HepG2 (cell line): ENCODE data around the gene TMEM270. TPM values are rescaled to one million over a fixed set of nuclear protein-coding genes. Genes with fewer than 3 reads are reported as not detected.

Experiments
- CHD2 ChIP-seq: IDR thresholded peaks from 2 replicates; pipeline ENCODE4 v1.6.1; 2011; ENCODE audit warnings: low read depth, low read length, improper control_type of control experiment
- KLF16 ChIP-seq, 2 experiments: sonication (generic) in 1 of 2; formaldehyde crosslinking in 1 of 2; IDR thresholded peaks; 2 replicates each; pipeline versions ENCODE4 v1.6.1 to v1.8.0; 2016 to 2023; ENCODE audit warnings: missing genetic modification reagents in 2 of 2, missing compliant biosample characterization in 1 of 2
- NCOA5 ChIP-seq: sonication (generic); formaldehyde crosslinking; IDR thresholded peaks from 2 replicates; pipeline ENCODE4 v1.4.0; 2020; ENCODE audit warnings: missing genetic modification reagents
- NONO ChIP-seq, 2 experiments: fragments of 450-650 bp in 1 of 2; sonication (generic) in 1 of 2; formaldehyde crosslinking in 1 of 2; IDR thresholded peaks in 1 of 2; conservative IDR thresholded peaks in 1 of 2; 2 replicates each; pipeline versions ENCODE4 v1.6.1 to v1.8.0; 2017 to 2022; ENCODE audit warnings: mild to moderate bottlenecking in 1 of 2, missing genetic modification reagents in 1 of 2, moderate library complexity in 1 of 2
- NRL ChIP-seq: sonication (generic); formaldehyde crosslinking; IDR thresholded peaks from 2 replicates; pipeline ENCODE4 v1.5.0; 2020; ENCODE audit warnings: missing genetic modification reagents, mild to moderate bottlenecking, moderate library complexity, borderline replicate concordance
- PHF21A ChIP-seq: sonication (generic); formaldehyde crosslinking; IDR thresholded peaks from 2 replicates; pipeline ENCODE4 v1.5.0; 2020; ENCODE audit warnings: mild to moderate bottlenecking, missing genetic modification reagents
- TBX2 ChIP-seq: sonication (generic); formaldehyde crosslinking; IDR thresholded peaks from 2 replicates; pipeline ENCODE4 v1.5.0; 2020; ENCODE audit warnings: missing genetic modification reagents, mild to moderate bottlenecking, borderline replicate concordance
- ZNF3 ChIP-seq: IDR thresholded peaks from 2 replicates; pipeline ENCODE4 v1.7.0; 2017; ENCODE audit warnings: inconsistent platforms
- ZNF350 ChIP-seq: sonication (generic); formaldehyde crosslinking; IDR thresholded peaks from 2 replicates; pipeline ENCODE4 v1.4.0; 2020; ENCODE audit warnings: mild to moderate bottlenecking, low read depth, missing genetic modification reagents, borderline replicate concordance
- ZNF550 ChIP-seq: sonication (generic); formaldehyde crosslinking; IDR thresholded peaks from 2 replicates; pipeline ENCODE4 v1.4.0; 2020; ENCODE audit warnings: mild to moderate bottlenecking, missing genetic modification reagents, borderline replicate concordance
- ZNF773 ChIP-seq: sonication (generic); formaldehyde crosslinking; IDR thresholded peaks from 2 replicates; pipeline ENCODE4 v1.4.0; 2020; ENCODE audit warnings: missing genetic modification reagents, borderline replicate concordance
- polyA plus RNA-seq, 8 experiments: library from polyadenylated mRNA; depleted of rRNA in 3 of 8; stranded (reverse) in 7 of 8; unstranded in 1 of 8; fragments of >200 nt; fragmentation: Illumina TruSeq in 4 of 8; extraction: Trizol in 4 of 8; gene quantifications; 2 replicates each; pipeline versions ENCODE4 v1.2.1 to v1.2.3, GENCODE V29; 2011 to 2016; ENCODE audit warnings: low read depth in 4 of 8, missing spikeins in 1 of 8, mixed read lengths in 1 of 8; ENCODE audit not compliant: insufficient read depth in 1 of 8
- total RNA-seq, 5 experiments: library from RNA; depleted of rRNA; stranded (reverse); fragments of >200 nt; fragmentation: Illumina TruSeq; extraction: Trizol; gene quantifications; 2 replicates each; pipeline ENCODE4 v1.2.3, GENCODE V29; 2016; ENCODE audit warnings: low read depth in 1 of 5
- TF ChIP-seq, protein P1 (sequence below): sonication (generic); formaldehyde crosslinking; IDR thresholded peaks from 2 replicates; pipeline ENCODE4 v1.4.0; 2020; ENCODE audit warnings: mild to moderate bottlenecking, missing genetic modification reagents, borderline replicate concordance
- TF ChIP-seq, protein P2 (sequence below): sonication (generic); formaldehyde crosslinking; IDR thresholded peaks from 2 replicates; pipeline ENCODE4 v1.4.0; 2020; ENCODE audit warnings: missing genetic modification reagents
- TF ChIP-seq, protein P3 (sequence below): IDR thresholded peaks from 2 replicates; pipeline ENCODE4 v1.6.1; 2016; ENCODE audit warnings: low read depth
- TF ChIP-seq, protein P4 (sequence below): sonication (generic); formaldehyde crosslinking; IDR thresholded peaks from 2 replicates; pipeline ENCODE4 v1.8.1; 2023; ENCODE audit warnings: mild to moderate bottlenecking, missing genetic modification reagents
- TF ChIP-seq, protein P5 (sequence below): sonication (generic); formaldehyde crosslinking; IDR thresholded peaks from one replicate; pipeline ENCODE4 v1.5.1; 2020; ENCODE audit warnings: mild to moderate bottlenecking, missing genetic modification reagents; ENCODE audit errors: not compliant biosample characterization

TMEM270 gene
- total and polyA plus RNA-seq, 2 of the 13 experiments (the other 11 are each of a cell fraction or from before 2014, with no cell fraction given) = not detected

DNA sequence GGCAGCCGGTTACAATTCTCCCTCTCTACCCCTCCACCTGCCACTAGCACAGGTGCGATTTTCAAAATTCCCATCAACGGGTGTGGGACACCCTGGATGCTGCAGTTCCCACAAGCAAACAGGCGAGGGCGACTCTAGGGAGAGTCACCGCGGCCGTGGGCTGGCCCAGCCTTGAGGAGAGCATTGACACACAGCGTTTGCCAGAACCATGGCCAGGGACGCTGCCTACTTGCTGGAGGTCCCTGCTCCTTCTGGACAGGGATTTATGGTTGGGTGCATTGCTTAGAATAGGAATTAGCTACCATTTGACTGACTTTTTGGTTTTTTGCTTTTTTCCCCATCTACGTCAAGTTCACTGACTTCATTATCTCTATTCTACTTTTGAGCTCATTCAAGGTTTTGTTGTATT is 49.2 kb upstream of the TMEM270 start (continued):
- TF ChIP-seq NRL (no peak), CHD2 (no peak), ZNF550 (CRISPR knock-in tag) (no peak), NONO (IDR thresholded peaks at IDR 0.05) (no peak), NONO (CRISPR knock-in tag; conservative IDR thresholded peaks at IDR 0.05) (0 out of 2 replicates have a peak, but pooled peaks have one; percentile 34), TBX2 (CRISPR knock-in tag) (no peak), ZNF350 (no peak), ZNF3 (no peak), PHF21A (CRISPR knock-in tag) (0 out of 2 replicates have a peak, but pooled peaks have one; percentile 20), NCOA5 (no peak), ZNF773 (CRISPR knock-in tag) (no peak), KLF16 (CRISPR knock-in tag; IDR thresholded peaks at IDR 0.05) (no peak)
- TF ChIP-seq, protein P1, sequence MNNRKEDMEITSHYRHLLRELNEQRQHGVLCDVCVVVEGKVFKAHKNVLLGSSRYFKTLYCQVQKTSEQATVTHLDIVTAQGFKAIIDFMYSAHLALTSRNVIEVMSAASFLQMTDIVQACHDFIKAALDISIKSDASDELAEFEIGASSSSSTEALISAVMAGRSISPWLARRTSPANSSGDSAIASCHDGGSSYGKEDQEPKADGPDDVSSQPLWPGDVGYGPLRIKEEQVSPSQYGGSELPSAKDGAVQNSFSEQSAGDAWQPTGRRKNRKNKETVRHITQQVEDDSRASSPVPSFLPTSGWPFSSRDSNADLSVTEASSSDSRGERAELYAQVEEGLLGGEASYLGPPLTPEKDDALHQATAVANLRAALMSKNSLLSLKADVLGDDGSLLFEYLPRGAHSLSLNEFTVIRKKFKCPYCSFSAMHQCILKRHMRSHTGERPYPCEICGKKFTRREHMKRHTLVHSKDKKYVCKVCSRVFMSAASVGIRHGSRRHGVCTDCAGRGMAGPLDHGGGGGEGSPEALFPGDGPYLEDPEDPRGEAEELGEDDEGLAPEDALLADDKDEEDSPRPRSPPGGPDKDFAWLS (CRISPR knock-in tag) = no peak
- TF ChIP-seq, protein P2, sequence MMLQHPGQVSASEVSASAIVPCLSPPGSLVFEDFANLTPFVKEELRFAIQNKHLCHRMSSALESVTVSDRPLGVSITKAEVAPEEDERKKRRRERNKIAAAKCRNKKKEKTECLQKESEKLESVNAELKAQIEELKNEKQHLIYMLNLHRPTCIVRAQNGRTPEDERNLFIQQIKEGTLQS = no peak
- TF ChIP-seq, protein P3, sequence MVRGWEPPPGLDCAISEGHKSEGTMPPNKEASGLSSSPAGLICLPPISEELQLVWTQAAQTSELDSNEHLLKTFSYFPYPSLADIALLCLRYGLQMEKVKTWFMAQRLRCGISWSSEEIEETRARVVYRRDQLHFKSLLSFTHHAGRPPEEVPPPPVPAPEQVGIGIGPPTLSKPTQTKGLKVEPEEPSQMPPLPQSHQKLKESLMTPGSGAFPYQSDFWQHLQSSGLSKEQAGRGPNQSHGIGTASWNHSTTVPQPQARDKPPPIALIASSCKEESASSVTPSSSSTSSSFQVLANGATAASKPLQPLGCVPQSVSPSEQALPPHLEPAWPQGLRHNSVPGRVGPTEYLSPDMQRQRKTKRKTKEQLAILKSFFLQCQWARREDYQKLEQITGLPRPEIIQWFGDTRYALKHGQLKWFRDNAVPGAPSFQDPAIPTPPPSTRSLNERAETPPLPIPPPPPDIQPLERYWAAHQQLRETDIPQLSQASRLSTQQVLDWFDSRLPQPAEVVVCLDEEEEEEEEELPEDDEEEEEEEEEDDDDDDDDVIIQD (CRISPR knock-in tag) = no peak
- TF ChIP-seq, protein P4, sequence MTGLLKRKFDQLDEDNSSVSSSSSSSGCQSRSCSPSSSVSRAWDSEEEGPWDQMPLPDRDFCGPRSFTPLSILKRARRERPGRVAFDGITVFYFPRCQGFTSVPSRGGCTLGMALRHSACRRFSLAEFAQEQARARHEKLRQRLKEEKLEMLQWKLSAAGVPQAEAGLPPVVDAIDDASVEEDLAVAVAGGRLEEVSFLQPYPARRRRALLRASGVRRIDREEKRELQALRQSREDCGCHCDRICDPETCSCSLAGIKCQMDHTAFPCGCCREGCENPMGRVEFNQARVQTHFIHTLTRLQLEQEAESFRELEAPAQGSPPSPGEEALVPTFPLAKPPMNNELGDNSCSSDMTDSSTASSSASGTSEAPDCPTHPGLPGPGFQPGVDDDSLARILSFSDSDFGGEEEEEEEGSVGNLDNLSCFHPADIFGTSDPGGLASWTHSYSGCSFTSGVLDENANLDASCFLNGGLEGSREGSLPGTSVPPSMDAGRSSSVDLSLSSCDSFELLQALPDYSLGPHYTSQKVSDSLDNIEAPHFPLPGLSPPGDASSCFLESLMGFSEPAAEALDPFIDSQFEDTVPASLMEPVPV = no peak
- TF ChIP-seq, protein P5, sequence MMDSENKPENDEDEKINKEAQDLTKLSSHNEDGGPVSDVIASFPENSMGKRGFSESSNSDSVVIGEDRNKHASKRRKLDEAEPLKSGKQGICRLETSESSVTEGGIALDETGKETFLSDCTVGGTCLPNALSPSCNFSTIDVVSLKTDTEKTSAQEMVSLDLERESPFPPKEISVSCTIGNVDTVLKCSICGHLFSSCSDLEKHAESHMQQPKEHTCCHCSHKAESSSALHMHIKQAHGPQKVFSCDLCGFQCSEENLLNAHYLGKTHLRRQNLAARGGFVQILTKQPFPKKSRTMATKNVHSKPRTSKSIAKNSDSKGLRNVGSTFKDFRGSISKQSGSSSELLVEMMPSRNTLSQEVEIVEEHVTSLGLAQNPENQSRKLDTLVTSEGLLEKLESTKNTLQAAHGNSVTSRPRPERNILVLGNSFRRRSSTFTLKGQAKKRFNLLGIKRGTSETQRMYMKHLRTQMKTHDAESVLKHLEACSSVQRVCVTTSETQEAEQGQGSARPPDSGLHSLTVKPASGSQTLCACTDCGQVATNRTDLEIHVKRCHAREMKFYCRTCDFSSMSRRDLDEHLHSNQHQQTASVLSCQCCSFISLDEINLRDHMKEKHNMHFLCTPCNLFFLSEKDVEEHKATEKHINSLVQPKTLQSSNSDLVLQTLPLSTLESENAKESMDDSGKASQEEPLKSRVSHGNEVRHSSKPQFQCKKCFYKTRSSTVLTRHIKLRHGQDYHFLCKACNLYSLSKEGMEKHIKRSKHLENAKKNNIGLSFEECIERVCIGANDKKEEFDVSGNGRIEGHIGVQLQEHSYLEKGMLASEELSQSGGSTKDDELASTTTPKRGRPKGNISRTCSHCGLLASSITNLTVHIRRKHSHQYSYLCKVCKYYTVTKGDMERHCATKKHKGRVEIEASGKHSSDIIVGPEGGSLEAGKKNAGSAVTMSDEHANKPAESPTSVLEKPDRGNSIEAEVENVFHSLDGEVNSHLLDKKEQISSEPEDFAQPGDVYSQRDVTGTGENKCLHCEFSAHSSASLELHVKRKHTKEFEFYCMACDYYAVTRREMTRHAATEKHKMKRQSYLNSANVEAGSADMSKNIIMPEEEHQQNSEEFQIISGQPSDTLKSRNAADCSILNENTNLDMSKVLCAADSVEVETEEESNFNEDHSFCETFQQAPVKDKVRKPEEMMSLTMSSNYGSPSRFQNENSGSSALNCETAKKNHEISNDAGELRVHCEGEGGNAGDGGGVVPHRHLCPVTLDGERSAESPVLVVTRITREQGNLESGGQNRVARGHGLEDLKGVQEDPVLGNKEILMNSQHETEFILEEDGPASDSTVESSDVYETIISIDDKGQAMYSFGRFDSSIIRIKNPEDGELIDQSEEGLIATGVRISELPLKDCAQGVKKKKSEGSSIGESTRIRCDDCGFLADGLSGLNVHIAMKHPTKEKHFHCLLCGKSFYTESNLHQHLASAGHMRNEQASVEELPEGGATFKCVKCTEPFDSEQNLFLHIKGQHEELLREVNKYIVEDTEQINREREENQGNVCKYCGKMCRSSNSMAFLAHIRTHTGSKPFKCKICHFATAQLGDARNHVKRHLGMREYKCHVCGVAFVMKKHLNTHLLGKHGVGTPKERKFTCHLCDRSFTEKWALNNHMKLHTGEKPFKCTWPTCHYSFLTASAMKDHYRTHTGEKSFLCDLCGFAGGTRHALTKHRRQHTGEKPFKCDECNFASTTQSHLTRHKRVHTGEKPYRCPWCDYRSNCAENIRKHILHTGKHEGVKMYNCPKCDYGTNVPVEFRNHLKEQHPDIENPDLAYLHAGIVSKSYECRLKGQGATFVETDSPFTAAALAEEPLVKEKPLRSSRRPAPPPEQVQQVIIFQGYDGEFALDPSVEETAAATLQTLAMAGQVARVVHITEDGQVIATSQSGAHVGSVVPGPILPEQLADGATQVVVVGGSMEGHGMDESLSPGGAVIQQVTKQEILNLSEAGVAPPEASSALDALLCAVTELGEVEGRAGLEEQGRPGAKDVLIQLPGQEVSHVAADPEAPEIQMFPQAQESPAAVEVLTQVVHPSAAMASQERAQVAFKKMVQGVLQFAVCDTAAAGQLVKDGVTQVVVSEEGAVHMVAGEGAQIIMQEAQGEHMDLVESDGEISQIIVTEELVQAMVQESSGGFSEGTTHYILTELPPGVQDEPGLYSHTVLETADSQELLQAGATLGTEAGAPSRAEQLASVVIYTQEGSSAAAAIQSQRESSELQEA (CRISPR knock-in tag) = no peak
